Endothelial cell (in vitro differentiated cells): ENCODE data around the gene PPFIA3. TPM values are rescaled to one million over a fixed set of nuclear protein-coding genes. Genes with fewer than 3 reads are reported as not detected.
"Not testable (repeated sequence)": the region's sequence is repeated elsewhere in the genome, so short reads cannot be mapped to it uniquely, and the experiment has no call there.

Source experiments
- DNase-seq: peaks from one replicate; pipeline ENCODE4 v3.0.0; 2021; ENCODE audit warnings: low spot score
- H3K27ac Mint-ChIP-seq: one replicate; pipeline ENCODE4 v1.8.0; 2021; ENCODE audit warnings: mixed read lengths, inconsistent platforms; ENCODE audit not compliant: unreplicated experiment
- H3K27me3 Mint-ChIP-seq: one replicate; pipeline ENCODE4 v1.8.0; 2021; ENCODE audit warnings: mild to moderate bottlenecking, moderate library complexity, mixed read lengths, inconsistent platforms; ENCODE audit not compliant: unreplicated experiment
- H3K36me3 Mint-ChIP-seq: one replicate; pipeline ENCODE4 v1.8.0; 2021; ENCODE audit warnings: mild to moderate bottlenecking, low read depth, mixed read lengths, inconsistent platforms; ENCODE audit not compliant: unreplicated experiment
- H3K4me1 Mint-ChIP-seq: one replicate; pipeline ENCODE4 v1.8.0; 2021; ENCODE audit warnings: mild to moderate bottlenecking, mixed read lengths, inconsistent platforms; ENCODE audit not compliant: unreplicated experiment
- H3K4me3 Mint-ChIP-seq: one replicate; pipeline ENCODE4 v1.8.0; 2021; ENCODE audit warnings: mild to moderate bottlenecking, mixed read lengths, inconsistent platforms; ENCODE audit not compliant: unreplicated experiment
- H3K9me3 Mint-ChIP-seq: one replicate; pipeline ENCODE4 v1.8.0; 2021; ENCODE audit warnings: mixed read lengths, inconsistent platforms; ENCODE audit not compliant: unreplicated experiment
- total RNA-seq: library from RNA; stranded (reverse); fragmentation: NEBNext Ultra II Directional; extraction: Animal tissue kit (Norgen Biotek cat#: 25700); gene quantifications from one replicate; pipeline ENCODE4 v1.2.1, GENCODE V29; 2021; ENCODE audit not compliant: unreplicated experiment
- TF ChIP-seq, protein P1 (sequence below): fragments of 200-600 bp; sonication (generic); IDR thresholded peaks from one replicate; pipeline ENCODE4 v1.5.0; 2021; ENCODE audit warnings: antibody characterized with exemption; ENCODE audit not compliant: unreplicated experiment

The PPFIA3 gene
- total RNA-seq, 1 donor from 2014 or later, result 19.7 TPM

GRCh38 chr19:49136771-49137171 is 17.4 kb downstream of the PPFIA3 start:
- Mint-ChIP-seq H3K36me3 (no peaks in the 10 kb centered on the region), H3K4me3 (no peak overlapping the region), H3K27me3 (peaks cover 10% of the 10 kb centered on the region), H3K4me1 (no peaks in the 10 kb centered on the region), H3K27ac (no peak overlapping the region), H3K9me3 (no peaks in the 10 kb centered on the region)
- TF ChIP-seq, protein P1, sequence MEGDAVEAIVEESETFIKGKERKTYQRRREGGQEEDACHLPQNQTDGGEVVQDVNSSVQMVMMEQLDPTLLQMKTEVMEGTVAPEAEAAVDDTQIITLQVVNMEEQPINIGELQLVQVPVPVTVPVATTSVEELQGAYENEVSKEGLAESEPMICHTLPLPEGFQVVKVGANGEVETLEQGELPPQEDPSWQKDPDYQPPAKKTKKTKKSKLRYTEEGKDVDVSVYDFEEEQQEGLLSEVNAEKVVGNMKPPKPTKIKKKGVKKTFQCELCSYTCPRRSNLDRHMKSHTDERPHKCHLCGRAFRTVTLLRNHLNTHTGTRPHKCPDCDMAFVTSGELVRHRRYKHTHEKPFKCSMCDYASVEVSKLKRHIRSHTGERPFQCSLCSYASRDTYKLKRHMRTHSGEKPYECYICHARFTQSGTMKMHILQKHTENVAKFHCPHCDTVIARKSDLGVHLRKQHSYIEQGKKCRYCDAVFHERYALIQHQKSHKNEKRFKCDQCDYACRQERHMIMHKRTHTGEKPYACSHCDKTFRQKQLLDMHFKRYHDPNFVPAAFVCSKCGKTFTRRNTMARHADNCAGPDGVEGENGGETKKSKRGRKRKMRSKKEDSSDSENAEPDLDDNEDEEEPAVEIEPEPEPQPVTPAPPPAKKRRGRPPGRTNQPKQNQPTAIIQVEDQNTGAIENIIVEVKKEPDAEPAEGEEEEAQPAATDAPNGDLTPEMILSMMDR, result no peak
- DNase-seq, result no peak

DNA sequence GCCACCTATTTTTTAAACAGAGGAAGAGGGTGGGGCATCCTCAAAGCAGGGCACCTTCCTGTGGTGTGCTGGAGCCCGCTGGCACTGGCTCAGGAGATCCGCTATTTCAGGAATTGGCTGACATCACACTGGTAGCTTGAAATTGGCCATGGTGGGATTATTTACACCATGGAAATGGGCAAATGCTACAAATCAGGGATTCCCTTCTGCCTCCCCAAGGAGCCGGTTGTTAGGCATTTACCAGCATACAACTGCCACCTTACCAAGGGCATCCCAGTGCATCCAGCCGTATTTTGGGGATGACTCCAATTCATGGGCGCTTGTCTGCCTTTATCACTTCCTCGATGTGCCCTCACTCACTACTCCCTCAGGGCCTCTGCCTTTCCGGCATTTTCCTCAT is 21.6 kb downstream of the PPFIA3 start:
- peaks cover 14% of the 10 kb centered on the region for H3K4me1 Mint-ChIP-seq
- H3K4me3 Mint-ChIP-seq, result peak overlapping the region; percentile 3
- no peak for DNase-seq
- TF ChIP-seq, protein P1, result no peak
- no peak overlapping the region for H3K27ac Mint-ChIP-seq
- H3K27me3 Mint-ChIP-seq, result peaks cover 13% of the 10 kb centered on the region
- no peaks in the 10 kb centered on the region for H3K36me3 Mint-ChIP-seq
- H3K9me3 Mint-ChIP-seq, result no peaks in the 10 kb centered on the region

- no peaks in the 10 kb centered on the region for H3K9me3 Mint-ChIP-seq
- H3K27me3 Mint-ChIP-seq, result peaks cover 14% of the 10 kb centered on the region
- TF ChIP-seq, protein P1, result no peak
- no peak overlapping the region for H3K27ac Mint-ChIP-seq
- no peak for DNase-seq
- H3K36me3 Mint-ChIP-seq, result no peaks in the 10 kb centered on the region
- H3K4me1 Mint-ChIP-seq, result peaks cover 16% of the 10 kb centered on the region
- H3K4me3 Mint-ChIP-seq, result peak overlapping the region; percentile 3
These were observed 22.0 kb downstream of the PPFIA3 start for GRCh38 chr19:49141352-49141751.

DNA sequence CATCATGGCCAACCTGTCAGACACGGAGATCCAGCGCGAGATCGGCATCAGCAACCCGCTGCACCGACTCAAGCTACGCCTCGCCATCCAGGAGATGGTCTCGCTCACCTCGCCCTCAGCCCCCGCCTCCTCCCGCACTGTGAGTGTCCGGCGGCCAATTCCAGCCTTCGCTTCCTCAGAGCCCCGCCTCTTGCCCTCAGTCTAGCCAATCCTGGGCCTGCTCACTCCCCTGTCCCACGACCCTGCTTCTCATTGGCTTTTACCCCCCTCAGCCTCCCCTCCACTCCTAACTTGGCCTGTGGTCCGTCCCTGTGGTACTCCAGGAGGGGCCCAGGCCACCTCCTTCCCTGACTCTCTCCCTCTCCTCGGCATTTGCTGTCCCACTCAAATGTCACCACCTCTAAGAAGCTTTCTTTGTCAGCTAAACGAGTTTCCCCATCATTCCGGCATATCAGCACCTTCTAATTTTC is 23.6 kb downstream of the PPFIA3 start:
- peaks cover 20% of the 10 kb centered on the region for H3K27me3 Mint-ChIP-seq
- peak overlapping the region; percentile 91 for H3K4me3 Mint-ChIP-seq
- no peaks in the 10 kb centered on the region for H3K9me3 Mint-ChIP-seq
- peaks cover 23% of the 10 kb centered on the region for H3K4me1 Mint-ChIP-seq
- H3K36me3 Mint-ChIP-seq, result peaks cover 4% of the 10 kb centered on the region
- TF ChIP-seq, protein P1, result no peak
- DNase-seq, result peak; percentile 91
- no peak overlapping the region for H3K27ac Mint-ChIP-seq

GRCh38 chr19:49145573-49146407 is 26.4 kb downstream of the PPFIA3 start:
- Mint-ChIP-seq H3K9me3 (no peaks in the 10 kb centered on the region), H3K27ac (no peak overlapping the region), H3K36me3 (peaks cover 4% of the 10 kb centered on the region), H3K4me3 (peak overlapping the region; percentile 68), H3K4me1 (peaks cover 31% of the 10 kb centered on the region), H3K27me3 (peaks cover 20% of the 10 kb centered on the region)
- TF ChIP-seq, protein P1, result peak; percentile 96
- DNase-seq, result peak; percentile 89

DNA sequence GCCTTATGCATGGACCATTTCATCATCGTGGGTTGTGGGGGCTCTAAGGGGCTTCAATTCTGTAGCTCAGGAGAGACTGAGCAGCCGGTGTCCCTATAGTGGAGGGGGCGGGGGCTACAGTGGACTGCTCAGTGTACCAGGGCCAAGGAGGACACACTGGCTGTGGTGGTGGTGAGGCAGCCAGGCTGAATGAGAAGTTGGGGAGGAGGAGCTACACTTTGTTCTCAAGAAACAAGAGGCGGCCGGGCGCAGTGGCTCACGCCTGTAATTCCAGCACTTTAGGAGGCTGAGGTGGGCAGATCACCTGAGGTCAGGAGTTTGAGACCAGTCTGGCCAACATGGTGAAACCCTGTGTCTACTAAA is 27.0 kb downstream of the PPFIA3 start:
- Mint-ChIP-seq H3K27me3 (peaks cover 18% of the 10 kb centered on the region), H3K4me1 (peaks cover 33% of the 10 kb centered on the region), H3K4me3 (peak overlapping the region; percentile 68)
- H3K9me3 Mint-ChIP-seq, H3K36me3 Mint-ChIP-seq, H3K27ac Mint-ChIP-seq, DNase-seq: not testable (repeated sequence)
